Chondrocyte (in vitro differentiated cells): Measurements from ENCODE around the gene AMACR. TPM values are rescaled to one million over a fixed set of nuclear protein-coding genes. Genes with fewer than 3 reads are reported as not detected.

Experiments
- total RNA-seq: library from RNA; stranded (reverse); gene quantifications from 3 replicates; pipeline ENCODE4 v1.2.1, GENCODE V29; 2021

The AMACR gene
- total RNA-seq, 1 donor from 2014 or later, result 15.3 TPM

Other genes with a start within 250 kb of the AMACR start
- gene ADAMTS12, start 116.1 kb downstream of the AMACR start, total RNA-seq, result 13.1 to 32.9 TPM (median 32.9 TPM) in 3 replicates
- not detected in 3 replicates for gene RXFP3, start 71.7 kb downstream of the AMACR start, total RNA-seq
- gene SLC45A2, start 23.4 kb downstream of the AMACR start, total RNA-seq, result 0.12 to 0.51 TPM in 2 of 3 replicates, not detected in the other
- gene C1QTNF3, start 35.2 kb upstream of the AMACR start, total RNA-seq, result 1.5 to 2.6 TPM (median 2.1 TPM) in 3 replicates